IPS-20b (cell line): ENCODE measurements around the gene NT5DC3.

Source experiments
- H3K27ac ChIP-seq: one replicate; pipeline ENCODE4 v1.5.1; 2013; ENCODE audit warnings: low read length
- H3K27me3 ChIP-seq: 2 replicates; pipeline ENCODE4 v1.6.1; 2013; ENCODE audit warnings: mild to moderate bottlenecking, low read length, inconsistent platforms; ENCODE audit not compliant: insufficient read depth
- H3K36me3 ChIP-seq: 2 replicates; pipeline ENCODE4 v1.6.1; 2013; ENCODE audit warnings: low read depth, mild to moderate bottlenecking, inconsistent platforms, low read length, moderate library complexity; ENCODE audit not compliant: insufficient read depth
- H3K4me1 ChIP-seq: 2 replicates; pipeline ENCODE4 v1.6.1; 2013; ENCODE audit warnings: mild to moderate bottlenecking, control low read depth, inconsistent platforms, low read length, moderate library complexity; ENCODE audit not compliant: insufficient read depth
- H3K4me3 ChIP-seq: 2 replicates; pipeline ENCODE4 v1.5.1; 2013; ENCODE audit warnings: mild to moderate bottlenecking, low read length, inconsistent platforms
- H3K9ac ChIP-seq: 2 replicates; pipeline ENCODE4 v1.6.1; 2013; ENCODE audit warnings: low read depth, mild to moderate bottlenecking, inconsistent platforms, low read length, moderate library complexity
- H3K9me3 ChIP-seq: 2 replicates; pipeline ENCODE4 v1.6.1; 2013; ENCODE audit warnings: mild to moderate bottlenecking, low read depth, low read length, inconsistent platforms; ENCODE audit not compliant: insufficient read depth

NT5DC3 gene

GRCh38 chr12:103751171-103751570 lies 89.9 kb downstream of the NT5DC3 start:
- H3K9me3 ChIP-seq = no peaks in the 10 kb centered on the region
- H3K9ac ChIP-seq = no peak overlapping the region
- H3K4me3 ChIP-seq = no peak overlapping the region
- no peaks in the 10 kb centered on the region for H3K36me3 ChIP-seq
- no peaks in the 10 kb centered on the region for H3K4me1 ChIP-seq
- H3K27ac ChIP-seq = no peak overlapping the region
- H3K27me3 ChIP-seq = no peaks in the 10 kb centered on the region

DNA sequence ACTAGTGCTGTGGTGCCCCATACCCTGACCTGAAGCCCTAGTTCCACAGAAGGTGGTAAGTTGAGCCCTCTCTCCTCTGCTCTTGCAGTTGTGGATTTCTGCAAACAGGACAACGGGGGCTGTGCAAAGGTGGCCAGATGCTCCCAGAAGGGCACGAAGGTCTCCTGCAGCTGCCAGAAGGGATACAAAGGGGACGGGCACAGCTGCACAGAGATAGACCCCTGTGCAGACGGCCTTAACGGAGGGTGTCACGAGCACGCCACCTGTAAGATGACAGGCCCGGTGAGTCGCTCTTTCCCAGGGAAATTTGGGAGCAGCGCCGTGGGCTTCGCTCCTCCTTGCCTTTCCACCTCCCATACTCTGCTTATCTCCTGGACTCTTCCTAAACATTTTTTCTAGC lies 92.2 kb downstream of the NT5DC3 start:
- Histone ChIP-seq H3K27ac (no peak overlapping the region), H3K9me3 (no peaks in the 10 kb centered on the region), H3K9ac (no peak overlapping the region), H3K4me3 (no peak overlapping the region), H3K4me1 (no peaks in the 10 kb centered on the region), H3K27me3 (no peaks in the 10 kb centered on the region), H3K36me3 (no peaks in the 10 kb centered on the region)

DNA sequence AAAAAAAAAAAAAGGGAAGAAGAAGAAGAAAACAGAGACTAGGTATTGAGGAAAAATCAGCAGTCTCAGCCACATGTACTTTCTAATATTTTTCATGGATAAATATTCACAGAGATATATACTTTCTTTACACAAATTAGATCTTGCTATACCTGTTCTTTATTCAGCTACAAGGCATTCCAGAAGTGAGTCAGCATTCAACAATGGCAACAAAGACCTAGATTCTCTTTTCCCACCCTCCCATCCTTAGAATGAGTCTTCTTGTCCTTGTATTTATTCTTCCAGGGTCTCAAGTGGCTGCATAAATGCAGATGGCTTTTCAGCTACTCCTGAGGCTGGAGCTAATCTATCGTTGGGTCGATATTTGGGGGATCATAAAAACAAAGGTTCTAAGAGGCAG lies 93.0 kb downstream of the NT5DC3 start:
- Histone ChIP-seq H3K27me3 (no peaks in the 10 kb centered on the region), H3K4me1 (no peaks in the 10 kb centered on the region), H3K9me3 (no peaks in the 10 kb centered on the region), H3K4me3 (no peak overlapping the region), H3K27ac (no peak overlapping the region), H3K36me3 (no peaks in the 10 kb centered on the region), H3K9ac (no peak overlapping the region)

GRCh38 chr12:103745962-103746361 lies 95.1 kb downstream of the NT5DC3 start:
- Histone ChIP-seq H3K27me3 (no peaks in the 10 kb centered on the region), H3K9me3 (no peaks in the 10 kb centered on the region), H3K4me3 (no peak overlapping the region), H3K9ac (no peak overlapping the region), H3K27ac (no peak overlapping the region), H3K36me3 (no peaks in the 10 kb centered on the region), H3K4me1 (no peaks in the 10 kb centered on the region)

GRCh38 chr12:103743788-103744187 lies 97.2 kb downstream of the NT5DC3 start:
- no peaks in the 10 kb centered on the region for H3K4me1 ChIP-seq
- no peaks in the 10 kb centered on the region for H3K36me3 ChIP-seq
- H3K9ac ChIP-seq = no peak overlapping the region

GRCh38 chr12:103742349-103742932 lies 98.6 kb downstream of the NT5DC3 start:
- no peaks in the 10 kb centered on the region for H3K27me3 ChIP-seq
- H3K9me3 ChIP-seq = no peaks in the 10 kb centered on the region
- no peak overlapping the region for H3K4me3 ChIP-seq
- H3K4me1 ChIP-seq = no peaks in the 10 kb centered on the region
- H3K9ac ChIP-seq = no peak overlapping the region
- H3K36me3 ChIP-seq = no peaks in the 10 kb centered on the region
- H3K27ac ChIP-seq = no peak overlapping the region

More at GRCh38 chr12:103743788-103744187, 97.2 kb downstream of the NT5DC3 start:
- Histone ChIP-seq H3K27ac (no peak overlapping the region), H3K4me3 (no peak overlapping the region), H3K9me3 (no peaks in the 10 kb centered on the region), H3K27me3 (no peaks in the 10 kb centered on the region)

DNA sequence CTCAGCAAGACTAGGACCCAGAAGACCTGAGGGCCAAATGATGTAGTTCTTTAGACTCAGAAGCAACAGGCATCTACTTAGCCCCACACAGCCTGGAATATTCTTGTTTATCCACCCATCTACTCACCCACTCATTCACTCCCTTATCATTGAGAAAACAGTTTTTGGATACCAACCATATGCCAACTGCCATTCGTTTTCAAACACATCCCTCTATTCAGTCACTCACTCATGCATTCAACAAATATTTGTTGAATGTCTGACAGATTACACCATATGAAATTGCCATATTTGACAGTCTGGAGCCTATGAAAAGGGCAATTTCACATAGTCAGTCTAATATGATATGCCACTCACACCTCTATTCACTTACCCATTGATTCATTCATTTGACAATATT lies 103.2 kb downstream of the NT5DC3 start:
- Histone ChIP-seq H3K9ac (no peak overlapping the region), H3K27me3 (peaks cover 4% of the 10 kb centered on the region; the same call in 1 of the 2 replicates), H3K4me1 (no peaks in the 10 kb centered on the region), H3K36me3 (no peaks in the 10 kb centered on the region), H3K27ac (no peak overlapping the region), H3K9me3 (no peaks in the 10 kb centered on the region), H3K4me3 (no peak overlapping the region)

- Histone ChIP-seq H3K4me1 (no peaks in the 10 kb centered on the region), H3K9ac (no peak overlapping the region), H3K36me3 (no peaks in the 10 kb centered on the region), H3K27ac (no peak overlapping the region), H3K27me3 (peaks cover 4% of the 10 kb centered on the region; the same call in 1 of the 2 replicates), H3K9me3 (peaks cover 3% of the 10 kb centered on the region; the same call in 1 of the 2 replicates), H3K4me3 (no peak overlapping the region)
Observed at GRCh38 chr12:103736572-103736971, 104.5 kb downstream of the NT5DC3 start.

- Histone ChIP-seq H3K36me3 (no peaks in the 10 kb centered on the region), H3K9ac (no peak overlapping the region), H3K27ac (no peak overlapping the region), H3K4me3 (no peak overlapping the region), H3K27me3 (peaks cover 4% of the 10 kb centered on the region; the same call in 1 of the 2 replicates), H3K4me1 (no peaks in the 10 kb centered on the region), H3K9me3 (peaks cover 9% of the 10 kb centered on the region; the same call in 1 of the 2 replicates)
Observed at GRCh38 chr12:103735291-103735690, 105.7 kb downstream of the NT5DC3 start.

DNA sequence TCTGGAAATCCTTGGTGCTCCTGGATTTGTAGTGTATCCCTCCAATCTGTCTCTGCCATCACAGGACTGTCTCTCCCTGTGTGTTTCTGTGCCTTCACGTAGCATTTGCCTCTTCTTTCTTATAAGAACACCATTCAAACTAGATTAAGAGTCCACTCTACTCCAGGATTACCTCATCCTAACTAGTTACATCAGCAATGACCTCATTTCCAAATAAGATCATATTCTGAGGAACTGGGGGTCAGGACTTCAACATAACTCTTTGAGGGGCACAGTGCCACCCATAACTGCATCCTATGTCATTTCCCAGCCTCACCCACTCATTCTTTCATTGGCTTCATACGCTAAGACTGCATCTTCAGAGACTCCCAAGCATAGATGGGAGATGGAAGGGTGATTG lies 106.2 kb downstream of the NT5DC3 start:
- Histone ChIP-seq H3K4me1 (no peaks in the 10 kb centered on the region), H3K9me3 (peaks cover 9% of the 10 kb centered on the region; the same call in 1 of the 2 replicates), H3K27me3 (peaks cover 4% of the 10 kb centered on the region; the same call in 1 of the 2 replicates), H3K4me3 (no peak overlapping the region), H3K27ac (no peak overlapping the region), H3K9ac (no peak overlapping the region), H3K36me3 (no peaks in the 10 kb centered on the region)

GRCh38 chr12:103731539-103731938 lies 109.5 kb downstream of the NT5DC3 start:
- H3K27me3 ChIP-seq = peaks cover 4% of the 10 kb centered on the region; the same call in 1 of the 2 replicates
- peaks cover 9% of the 10 kb centered on the region; the same call in 1 of the 2 replicates for H3K9me3 ChIP-seq
- H3K36me3 ChIP-seq = no peaks in the 10 kb centered on the region
- no peak overlapping the region for H3K4me3 ChIP-seq
- no peak overlapping the region for H3K27ac ChIP-seq
- no peak overlapping the region for H3K9ac ChIP-seq
- no peaks in the 10 kb centered on the region for H3K4me1 ChIP-seq

DNA sequence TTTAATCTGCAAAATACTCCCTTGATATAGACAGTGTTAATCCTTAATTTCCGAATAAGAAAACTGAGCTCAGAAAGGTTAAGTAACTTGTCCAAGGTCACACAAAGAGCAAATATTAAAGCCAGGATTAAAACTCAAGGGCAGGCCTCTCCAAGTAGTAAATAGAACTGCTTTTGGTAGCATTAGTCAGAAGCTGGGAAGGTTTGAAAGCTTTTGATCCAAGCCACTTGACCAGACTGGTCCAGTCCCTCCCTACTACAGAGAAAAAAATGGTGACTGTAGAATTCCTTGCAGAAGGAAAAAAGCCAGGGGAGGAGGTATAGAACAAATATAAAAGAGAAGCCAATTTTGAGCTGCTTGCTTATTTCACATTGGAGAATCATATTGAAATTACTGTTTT lies 111.5 kb downstream of the NT5DC3 start:
- Histone ChIP-seq H3K27me3 (no peaks in the 10 kb centered on the region), H3K4me3 (no peak overlapping the region), H3K9me3 (peaks cover 9% of the 10 kb centered on the region; the same call in 1 of the 2 replicates), H3K4me1 (no peaks in the 10 kb centered on the region), H3K36me3 (no peaks in the 10 kb centered on the region), H3K9ac (no peak overlapping the region), H3K27ac (no peak overlapping the region)
